ENCODE results near the gene SV2B.

SV2B gene

GRCh38 chr15:91348752-91349500 lies 248.9 kb downstream of the SV2B start:
- in situ Hi-C loops (cut with MboI; ENCODE audit: low sequenced_read_pairs): no loop called here
